Measurements from ENCODE around the gene MPRIP.

MPRIP gene

DNA sequence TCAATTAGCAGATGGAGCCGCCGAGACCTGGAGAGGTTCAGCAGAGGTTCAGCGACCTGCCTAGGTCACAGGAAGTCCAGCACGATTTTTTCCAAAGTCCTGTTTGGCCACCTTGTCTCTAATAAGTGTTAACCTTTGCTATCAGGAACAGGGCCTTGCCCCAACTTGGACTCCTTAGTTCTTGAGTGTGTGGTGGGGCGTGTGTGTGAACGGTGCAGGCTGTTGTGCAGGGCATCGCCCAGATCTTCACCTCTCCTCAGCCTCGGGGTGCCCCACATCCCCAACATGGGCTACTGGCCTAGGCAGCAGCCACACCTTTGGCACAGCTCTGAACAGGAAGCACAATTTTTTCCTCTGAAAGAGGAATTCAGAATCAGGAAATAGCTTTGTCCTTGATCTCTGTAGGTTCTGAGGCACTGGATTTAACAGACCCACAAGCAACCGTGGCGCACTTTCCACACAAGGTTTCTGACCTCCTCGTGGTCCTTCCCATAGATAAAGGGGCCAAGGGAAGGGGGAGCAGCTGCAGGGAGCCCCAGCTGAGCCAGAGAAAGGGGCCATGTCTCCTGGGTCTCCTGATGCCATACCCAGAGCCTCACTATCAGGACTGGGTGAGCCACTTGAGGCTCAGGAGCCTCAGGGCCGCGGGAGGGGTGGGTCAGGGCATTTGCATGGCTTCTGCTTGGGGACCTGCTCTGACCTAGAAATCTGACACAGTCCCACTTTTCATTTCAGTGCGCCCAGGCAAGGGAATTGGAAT lies 10.4 kb downstream of the MPRIP start:
- H3K36me3 ChIP-seq (ENCODE audit: insufficient read depth, low read length), result peaks cover 18% of the 10 kb centered on the region
- no peaks in the 10 kb centered on the region for H3K9me3 ChIP-seq (ENCODE audit: insufficient read depth, low read length, severe bottlenecking)
- peaks cover 89% of the 10 kb centered on the region for H4K20me1 ChIP-seq (ENCODE audit: insufficient read depth, low read length)
- H3K79me2 ChIP-seq (ENCODE audit: insufficient read depth, low read length), result peaks cover 98% of the 10 kb centered on the region
- no peaks in the 10 kb centered on the region for H3K27me3 ChIP-seq (ENCODE audit: insufficient read depth, low read length, poor library complexity)
- TF ChIP-seq, protein P1, sequence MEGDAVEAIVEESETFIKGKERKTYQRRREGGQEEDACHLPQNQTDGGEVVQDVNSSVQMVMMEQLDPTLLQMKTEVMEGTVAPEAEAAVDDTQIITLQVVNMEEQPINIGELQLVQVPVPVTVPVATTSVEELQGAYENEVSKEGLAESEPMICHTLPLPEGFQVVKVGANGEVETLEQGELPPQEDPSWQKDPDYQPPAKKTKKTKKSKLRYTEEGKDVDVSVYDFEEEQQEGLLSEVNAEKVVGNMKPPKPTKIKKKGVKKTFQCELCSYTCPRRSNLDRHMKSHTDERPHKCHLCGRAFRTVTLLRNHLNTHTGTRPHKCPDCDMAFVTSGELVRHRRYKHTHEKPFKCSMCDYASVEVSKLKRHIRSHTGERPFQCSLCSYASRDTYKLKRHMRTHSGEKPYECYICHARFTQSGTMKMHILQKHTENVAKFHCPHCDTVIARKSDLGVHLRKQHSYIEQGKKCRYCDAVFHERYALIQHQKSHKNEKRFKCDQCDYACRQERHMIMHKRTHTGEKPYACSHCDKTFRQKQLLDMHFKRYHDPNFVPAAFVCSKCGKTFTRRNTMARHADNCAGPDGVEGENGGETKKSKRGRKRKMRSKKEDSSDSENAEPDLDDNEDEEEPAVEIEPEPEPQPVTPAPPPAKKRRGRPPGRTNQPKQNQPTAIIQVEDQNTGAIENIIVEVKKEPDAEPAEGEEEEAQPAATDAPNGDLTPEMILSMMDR (IDR thresholded peaks at IDR 0.05; ENCODE audit: borderline replicate concordance, extremely low read depth, low read length, poor library complexity, severe bottlenecking), result no peak
- TF ChIP-seq EZH2 (IDR thresholded peaks at IDR 0.05; ENCODE audit: borderline replicate concordance, low read depth, low read length, severe bottlenecking), result no peak
- H3K4me3 ChIP-seq (ENCODE audit: low read depth in 1 of 2, low read length in 2 of 2), result no peak overlapping the region
- no peak overlapping the region; the same call in 1 of the 2 replicates for H3K4me2 ChIP-seq (ENCODE audit: insufficient read depth, low read length)
- H3K9ac ChIP-seq (ENCODE audit: low read depth, low read length), result no peak overlapping the region
- DNase-seq (no peak), ATAC-seq (ENCODE audit: insufficient read depth, low read depth) (no peak)
- H3K27ac ChIP-seq (ENCODE audit: low read length), result no peak overlapping the region
- H2AFZ ChIP-seq (ENCODE audit: low read depth, low read length), result no peak overlapping the region
- peaks cover 3% of the 10 kb centered on the region for H3K4me1 ChIP-seq (ENCODE audit: insufficient read depth, low read length)

DNA sequence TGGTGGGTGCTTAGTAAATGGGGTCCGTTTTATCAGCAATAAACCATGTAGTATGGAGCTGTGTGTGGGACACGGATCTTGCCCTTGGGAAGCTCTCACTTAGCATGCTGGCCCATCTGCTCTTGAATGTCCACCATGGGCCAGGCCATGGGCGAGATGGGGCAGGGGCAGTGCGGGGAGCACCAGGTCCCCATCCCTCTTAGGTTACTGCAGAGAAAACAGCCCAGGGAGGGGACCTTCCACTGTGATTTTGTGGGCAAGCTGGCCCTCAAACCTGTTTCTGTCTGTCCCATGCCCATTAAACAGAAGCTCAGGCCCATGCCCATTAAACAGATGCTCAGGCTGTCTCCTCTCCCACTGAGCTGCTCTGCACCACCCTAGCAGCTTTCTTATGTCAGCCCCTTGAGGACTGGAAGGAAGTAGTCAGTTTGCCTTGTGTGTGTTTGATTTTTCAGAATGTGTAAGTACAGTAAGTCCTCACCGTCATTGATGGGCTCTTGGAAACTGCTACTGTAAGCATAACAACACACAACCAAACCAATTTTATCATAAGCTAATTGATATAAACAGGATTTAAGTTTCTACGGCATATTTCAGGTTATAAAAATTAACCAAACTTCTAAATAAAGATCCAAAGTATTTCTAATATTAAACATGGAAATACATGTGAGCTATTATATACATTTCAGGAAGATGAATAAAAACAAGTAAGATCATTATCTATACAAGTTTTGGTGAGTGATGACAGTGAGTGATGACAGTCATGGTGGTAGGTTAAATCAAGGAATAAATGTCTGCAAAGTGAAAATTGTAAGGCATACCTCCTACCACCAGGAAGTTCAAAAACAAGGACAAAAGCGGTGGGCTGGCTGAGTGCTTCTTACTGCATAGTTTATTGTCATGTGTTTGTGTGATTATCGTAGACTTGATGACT lies 11.5 kb downstream of the MPRIP start:
- DNase-seq (no peak), ATAC-seq (ENCODE audit: insufficient read depth, low read depth) (no peak)
- TF ChIP-seq, protein P1 (IDR thresholded peaks at IDR 0.05; ENCODE audit: borderline replicate concordance, extremely low read depth, low read length, poor library complexity, severe bottlenecking), result no peak
- TF ChIP-seq EZH2 (IDR thresholded peaks at IDR 0.05; ENCODE audit: borderline replicate concordance, low read depth, low read length, severe bottlenecking), result no peak
- H3K4me2 ChIP-seq (ENCODE audit: insufficient read depth, low read length), result no peak overlapping the region
- H4K20me1 ChIP-seq (ENCODE audit: insufficient read depth, low read length), result peaks cover 88% of the 10 kb centered on the region
- H3K36me3 ChIP-seq (ENCODE audit: insufficient read depth, low read length), result peaks cover 18% of the 10 kb centered on the region
- H3K9ac ChIP-seq (ENCODE audit: low read depth, low read length), result no peak overlapping the region
- H3K4me1 ChIP-seq (ENCODE audit: insufficient read depth, low read length), result peaks cover 3% of the 10 kb centered on the region; the same call in 1 of the 2 replicates
- H3K27me3 ChIP-seq (ENCODE audit: insufficient read depth, low read length, poor library complexity), result no peaks in the 10 kb centered on the region
- no peak overlapping the region for H2AFZ ChIP-seq (ENCODE audit: low read depth, low read length)
- H3K79me2 ChIP-seq (ENCODE audit: insufficient read depth, low read length), result peaks cover 98% of the 10 kb centered on the region
- no peak overlapping the region for H3K4me3 ChIP-seq (ENCODE audit: low read depth in 1 of 2, low read length in 2 of 2)
- peak overlapping the region; percentile 9; the same call in 1 of the 2 replicates for H3K27ac ChIP-seq (ENCODE audit: low read length)
- H3K9me3 ChIP-seq (ENCODE audit: insufficient read depth, low read length, severe bottlenecking), result no peaks in the 10 kb centered on the region

DNA sequence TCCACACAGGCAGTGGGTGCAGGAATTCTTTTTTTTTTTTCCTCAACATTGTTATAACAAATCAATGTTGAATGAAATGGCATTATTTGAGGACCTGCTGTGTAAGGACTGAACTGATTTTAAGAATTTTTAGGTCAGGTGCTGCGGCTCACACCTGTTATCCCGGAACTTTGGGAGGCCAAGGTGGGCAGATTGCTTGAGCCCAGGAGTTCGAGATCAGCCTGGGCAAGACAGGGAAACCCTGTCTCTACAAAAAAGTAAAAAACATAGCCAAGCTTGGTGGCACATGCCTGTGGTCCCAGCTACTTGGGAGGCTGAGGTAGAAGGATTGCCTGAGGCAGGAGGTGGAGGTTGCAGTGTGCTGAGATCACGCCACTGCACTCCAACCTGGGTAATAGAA lies 12.4 kb downstream of the MPRIP start:
- ATAC-seq (ENCODE audit: insufficient read depth, low read depth) (no peak), DNase-seq (no peak)
- peaks cover 3% of the 10 kb centered on the region; the same call in 1 of the 2 replicates for H3K4me1 ChIP-seq (ENCODE audit: insufficient read depth, low read length)
- H3K27ac ChIP-seq (ENCODE audit: low read length), result no peak overlapping the region
- H3K4me2 ChIP-seq (ENCODE audit: insufficient read depth, low read length), result no peak overlapping the region
- H2AFZ ChIP-seq (ENCODE audit: low read depth, low read length), result no peak overlapping the region
- H4K20me1 ChIP-seq (ENCODE audit: insufficient read depth, low read length), result peaks cover 87% of the 10 kb centered on the region
- H3K36me3 ChIP-seq (ENCODE audit: insufficient read depth, low read length), result peaks cover 18% of the 10 kb centered on the region
- no peak overlapping the region for H3K4me3 ChIP-seq (ENCODE audit: low read depth in 1 of 2, low read length in 2 of 2)
- H3K27me3 ChIP-seq (ENCODE audit: insufficient read depth, low read length, poor library complexity), result no peaks in the 10 kb centered on the region
- no peak overlapping the region for H3K9ac ChIP-seq (ENCODE audit: low read depth, low read length)
- peaks cover 98% of the 10 kb centered on the region for H3K79me2 ChIP-seq (ENCODE audit: insufficient read depth, low read length)
- TF ChIP-seq, protein P1 (IDR thresholded peaks at IDR 0.05; ENCODE audit: borderline replicate concordance, extremely low read depth, low read length, poor library complexity, severe bottlenecking), result no peak
- no peak for TF ChIP-seq EZH2 (IDR thresholded peaks at IDR 0.05; ENCODE audit: borderline replicate concordance, low read depth, low read length, severe bottlenecking)
- no peaks in the 10 kb centered on the region for H3K9me3 ChIP-seq (ENCODE audit: insufficient read depth, low read length, severe bottlenecking)

Data from DND-41 (cell line).